Islet of Langerhans (tissue), 1 donor: ENCODE results near the gene FOXN1.

ENCODE experiments used
- FAIRE-seq: peaks from one replicate; lab custom pipeline; 2011; peaks lifted over from hg19 to GRCh38; lab: Jason Lieb, UNC

Gene FOXN1

GRCh38 chr17:28526381-28526780, 20.2 kb downstream of the FOXN1 start:
- no peak for FAIRE-seq

GRCh38 chr17:28527181-28527681, 21.1 kb downstream of the FOXN1 start:
- no peak for FAIRE-seq

- FAIRE-seq = no peak
Observed at GRCh38 chr17:28527859-28528258, 21.7 kb downstream of the FOXN1 start.

GRCh38 chr17:28528327-28529012, 22.3 kb downstream of the FOXN1 start:
- no peak for FAIRE-seq

- no peak for FAIRE-seq
Observed at GRCh38 chr17:28529013-28529400, 22.9 kb downstream of the FOXN1 start.

GRCh38 chr17:28530250-28530649, 24.1 kb downstream of the FOXN1 start:
- no peak for FAIRE-seq

- FAIRE-seq = no peak
Observed at GRCh38 chr17:28530926-28531325, 24.8 kb downstream of the FOXN1 start.

- FAIRE-seq = no peak
Observed at GRCh38 chr17:28532050-28532960, 26.2 kb downstream of the FOXN1 start.

- no peak for FAIRE-seq
Observed at GRCh38 chr17:28533091-28533807, 27.1 kb downstream of the FOXN1 start.

GRCh38 chr17:28534740-28535375, 28.7 kb downstream of the FOXN1 start:
- no peak for FAIRE-seq

GRCh38 chr17:28536532-28537218, 30.5 kb downstream of the FOXN1 start:
- FAIRE-seq = no peak

- FAIRE-seq = no peak
Observed at GRCh38 chr17:28537219-28537610, 31.1 kb downstream of the FOXN1 start.

GRCh38 chr17:28538296-28538895, 32.2 kb downstream of the FOXN1 start:
- no peak for FAIRE-seq

GRCh38 chr17:28540231-28540630, 34.1 kb downstream of the FOXN1 start:
- no peak for FAIRE-seq

GRCh38 chr17:28541439-28541838, 35.3 kb downstream of the FOXN1 start:
- FAIRE-seq = no peak

GRCh38 chr17:28544402-28545140, 38.4 kb downstream of the FOXN1 start:
- FAIRE-seq = no peak

GRCh38 chr17:28545141-28545503, 39.0 kb downstream of the FOXN1 start:
- no peak for FAIRE-seq

- no peak for FAIRE-seq
Observed at GRCh38 chr17:28545787-28546415, 39.8 kb downstream of the FOXN1 start.

GRCh38 chr17:28547096-28547622, 41.0 kb downstream of the FOXN1 start:
- no peak for FAIRE-seq
